Activated CD4-positive, alpha-beta T cell treated with anti-CD3 and anti-CD28 coated beads for 24 hours (primary cell): ENCODE results near the gene LCMT1.
"Not testable (repeated sequence)": the region's sequence is repeated elsewhere in the genome, so short reads cannot be mapped to it uniquely, and the experiment has no call there.

Source experiments
- DNase-seq, 2 donors: peaks; one replicate each; pipeline ENCODE4 v3.0.0-alpha.2; 2020; ENCODE audit warnings: low read depth in 2 of 2

LCMT1 gene

GRCh38 chr16:25111403-25112166 lies at the start of gene LCMT1:
Gene LCMT1, plus strand, starts transcription at chr16:25111742. Its CDS starts 142 bp downstream, at chr16:25111884.
- peak; percentile 84 to 87 for DNase-seq

GRCh38 chr16:25063102-25063501 lies 48.4 kb upstream of the LCMT1 start:
- no peak for DNase-seq

GRCh38 chr16:25063865-25064264 lies 47.7 kb upstream of the LCMT1 start:
- no peak for DNase-seq

- not testable (repeated sequence) for DNase-seq
Observed at GRCh38 chr16:25064281-25064680, 47.3 kb upstream of the LCMT1 start.

GRCh38 chr16:25064937-25065336 lies 46.6 kb upstream of the LCMT1 start:
- no peak for DNase-seq

- no peak for DNase-seq
Observed at GRCh38 chr16:25065899-25066298, 45.6 kb upstream of the LCMT1 start.

- no peak for DNase-seq
Observed at GRCh38 chr16:25066426-25066746, 45.2 kb upstream of the LCMT1 start.

- peak; percentile 64 to 82 for DNase-seq
Observed at GRCh38 chr16:25066747-25067631, 44.6 kb upstream of the LCMT1 start.

GRCh38 chr16:25073854-25074253 lies 37.7 kb upstream of the LCMT1 start:
- no peak for DNase-seq

- DNase-seq, result no peak
Observed at GRCh38 chr16:25078386-25078978, 33.1 kb upstream of the LCMT1 start.

GRCh38 chr16:25079637-25080378 lies 31.7 kb upstream of the LCMT1 start:
- no peak for DNase-seq

- DNase-seq, result no peak
Observed at GRCh38 chr16:25080420-25081131, 31.0 kb upstream of the LCMT1 start.

GRCh38 chr16:25081702-25082101 lies 29.8 kb upstream of the LCMT1 start:
- DNase-seq, result no peak

GRCh38 chr16:25083065-25083464 lies 28.5 kb upstream of the LCMT1 start:
- DNase-seq, result no peak

GRCh38 chr16:25083701-25084100 lies 27.8 kb upstream of the LCMT1 start:
- no peak for DNase-seq

GRCh38 chr16:25084797-25085196 lies 26.7 kb upstream of the LCMT1 start:
- no peak for DNase-seq

GRCh38 chr16:25087761-25088160 lies 23.8 kb upstream of the LCMT1 start:
- no peak for DNase-seq

- no peak for DNase-seq
Observed at GRCh38 chr16:25089351-25089750, 22.2 kb upstream of the LCMT1 start.

GRCh38 chr16:25092441-25092840 lies 19.1 kb upstream of the LCMT1 start:
- DNase-seq, result no peak

- no peak for DNase-seq
Observed at GRCh38 chr16:25093208-25094061, 18.1 kb upstream of the LCMT1 start.
